SH-SY5Y (cell line): ENCODE results near the gene PDE4D.

ENCODE experiments used
- GATA2 ChIP-seq: IDR thresholded peaks from 2 replicates; pipeline ENCODE4 v1.6.1; 2011; ENCODE audit warnings: mild to moderate bottlenecking, low read depth, low read length
- GATA3 ChIP-seq: IDR thresholded peaks from 2 replicates; pipeline ENCODE4 v1.6.1; 2011; ENCODE audit warnings: low read depth, mild to moderate bottlenecking, low read length, moderate library complexity

DNA sequence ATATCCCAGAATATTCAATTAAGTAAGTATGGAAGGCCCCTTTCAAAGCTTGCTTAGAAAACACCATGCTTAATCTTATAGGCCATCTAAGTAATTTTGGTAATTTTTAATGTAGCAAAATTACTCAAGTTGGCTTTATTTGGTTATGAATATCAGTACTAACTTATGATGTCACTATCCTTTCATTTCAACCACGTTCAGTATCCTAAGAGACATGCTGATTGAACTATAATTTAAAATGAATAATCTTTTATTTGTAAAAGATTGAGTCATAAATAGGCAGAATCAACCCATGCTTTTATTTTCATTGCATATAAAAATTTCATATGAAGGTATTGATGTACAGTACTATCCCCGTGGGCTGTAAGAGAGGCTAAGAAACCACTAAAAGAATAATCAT is 923.7 kb downstream of the PDE4D start:
- TF ChIP-seq GATA2 (no peak), GATA3 (no peak)
